ENCODE results near the gene AXIN1.

Gene AXIN1

DNA sequence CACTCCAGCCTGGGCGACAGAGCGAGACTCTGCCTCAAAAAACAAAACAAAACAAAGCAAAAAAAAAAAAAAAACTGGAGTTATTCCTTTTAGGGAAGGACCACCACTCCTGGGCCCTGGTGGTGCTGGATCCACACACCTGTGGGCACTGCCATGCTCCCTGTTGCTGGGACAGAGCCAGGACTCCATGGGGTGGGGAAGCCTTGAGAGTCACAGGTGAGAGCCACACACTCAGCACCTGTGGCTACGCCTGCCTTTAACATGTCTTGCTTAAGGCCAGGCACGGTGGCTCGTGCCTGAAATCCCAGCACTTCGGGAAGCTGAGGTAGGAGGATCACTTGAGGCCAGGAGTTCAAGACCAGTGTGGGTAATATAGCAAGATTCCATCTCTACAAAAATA, 51.3 kb downstream of the AXIN1 start:
- DNase-seq, result no peak

GRCh38 chr16:297832-298231, 54.7 kb downstream of the AXIN1 start:
- no peak for DNase-seq

DNA sequence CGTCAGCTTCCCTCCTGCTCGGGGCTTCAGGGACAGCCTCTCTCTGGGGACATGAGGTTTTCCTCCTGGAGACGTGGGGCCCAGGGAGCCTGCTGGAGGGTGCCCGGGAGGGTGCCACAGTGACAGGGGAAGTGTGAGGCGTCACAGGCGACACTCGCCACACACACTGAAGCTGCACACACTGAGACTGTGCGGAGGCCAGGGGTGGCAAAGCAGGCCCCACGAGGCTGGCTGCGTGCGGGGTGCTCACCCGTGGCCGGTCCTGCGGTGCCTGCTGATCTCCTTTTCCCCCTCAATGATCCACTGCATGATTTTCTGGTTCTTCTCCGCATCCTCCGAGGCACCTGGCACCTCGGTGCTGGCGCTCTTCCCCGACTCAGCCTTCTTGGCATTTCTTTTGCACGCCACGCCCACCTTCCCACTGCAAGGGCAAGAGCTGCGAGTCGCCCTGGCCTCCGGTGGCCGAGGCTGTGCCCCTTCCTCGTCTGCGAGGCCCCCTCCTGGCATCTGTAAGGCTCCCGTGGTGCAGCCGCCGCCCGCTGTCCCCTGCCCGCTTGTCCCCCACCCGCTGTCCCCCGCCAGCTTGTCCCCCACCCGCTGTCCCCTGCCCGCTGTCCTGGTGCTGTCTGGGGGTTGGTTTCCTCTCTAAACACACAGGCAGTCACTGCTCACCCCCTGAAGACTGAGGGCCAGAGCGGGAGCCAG, 55.6 kb downstream of the AXIN1 start:
- no peak for DNase-seq

GRCh38 chr16:296276-296675, 56.2 kb downstream of the AXIN1 start:
- no peak for DNase-seq

DNA sequence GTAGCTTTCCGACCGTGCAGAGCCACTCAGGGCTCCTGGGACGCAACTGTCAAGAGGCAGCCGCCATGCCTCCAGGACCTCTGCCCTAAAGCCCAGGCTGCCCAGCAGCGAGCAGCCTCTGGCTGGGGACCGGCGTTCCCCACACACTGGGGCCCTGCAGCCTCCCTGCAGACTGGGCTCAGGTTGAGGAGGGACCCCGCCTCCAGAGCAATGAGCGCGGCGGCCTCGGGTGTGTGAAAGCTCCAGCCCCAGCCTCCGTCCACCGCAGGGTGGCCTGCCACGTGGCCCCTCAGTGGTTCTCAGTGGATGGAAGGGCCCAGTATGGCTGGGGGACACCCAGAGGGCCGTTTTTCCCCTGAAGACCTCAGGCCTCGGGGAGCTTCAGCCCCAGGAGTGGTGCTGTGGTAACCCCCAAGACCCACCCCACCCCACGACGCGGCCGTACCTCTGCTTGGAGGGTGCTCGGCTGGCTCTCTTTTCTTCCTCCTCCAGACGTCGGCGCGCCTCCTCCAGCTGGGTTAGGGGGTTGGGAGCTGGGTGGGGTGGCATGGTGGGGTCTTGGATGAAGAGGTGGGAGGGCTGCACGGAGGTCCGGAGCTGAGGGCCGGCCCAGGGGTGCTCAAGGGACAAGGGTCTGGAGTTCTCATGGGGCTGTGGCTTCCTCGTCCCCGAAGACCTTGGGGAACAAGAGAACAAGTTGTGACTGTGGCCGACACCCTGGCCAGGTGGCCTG, 59.3 kb downstream of the AXIN1 start:
- no peak for DNase-seq

DNA sequence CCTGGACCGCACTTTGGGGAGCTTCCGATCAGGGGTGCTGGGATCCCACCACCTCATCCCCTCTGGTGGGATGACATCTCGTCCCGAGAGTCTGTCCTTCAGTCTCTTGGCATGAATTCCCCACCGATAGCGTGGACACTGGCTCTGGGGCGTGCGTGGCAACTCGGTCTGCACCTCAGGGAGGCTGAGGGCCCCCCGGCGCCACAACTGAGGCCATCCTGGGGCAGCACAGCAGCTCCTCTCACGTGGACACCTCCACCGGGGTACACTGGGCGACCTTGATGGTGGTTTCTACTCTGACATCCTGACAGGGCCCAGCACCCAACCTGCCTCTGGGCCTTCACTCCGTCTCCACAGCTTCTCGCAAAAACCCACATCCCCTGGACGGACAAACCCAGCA, 61.0 kb downstream of the AXIN1 start:
- no peak for DNase-seq

DNA sequence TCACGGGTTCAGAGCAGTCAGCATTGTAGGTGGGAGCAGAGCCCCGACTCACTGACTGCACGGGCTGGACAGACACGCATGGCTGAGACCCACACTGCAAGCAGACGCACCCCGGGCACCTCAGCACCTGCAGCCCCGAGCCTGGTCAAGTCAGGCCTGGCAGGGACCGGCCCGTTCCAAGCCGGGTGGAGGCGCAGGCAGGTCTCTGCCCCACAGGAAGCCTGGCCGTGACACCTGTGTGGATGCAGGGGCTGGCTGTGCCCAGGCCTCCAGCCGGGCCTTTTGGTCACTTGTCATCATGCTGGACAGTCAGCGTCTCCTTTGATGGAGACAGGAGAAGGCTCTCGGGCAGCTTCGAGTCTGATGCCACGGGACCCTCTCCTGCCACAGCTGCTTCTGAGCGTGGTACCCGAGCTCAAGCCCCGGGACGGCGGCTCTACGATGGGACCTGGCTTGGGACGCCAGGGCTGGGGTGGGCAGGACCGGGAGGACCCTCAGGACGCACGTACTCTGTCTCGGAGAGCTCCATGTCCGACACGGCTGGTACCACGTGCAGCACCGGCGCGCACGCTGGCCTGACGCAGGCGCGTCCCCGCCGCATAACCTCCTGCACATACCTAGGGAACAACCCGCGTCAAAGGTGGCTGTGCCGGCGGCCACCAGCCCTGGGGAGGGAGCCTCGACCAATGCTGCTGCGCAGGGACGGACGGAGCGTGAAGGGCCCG, 61.7 kb downstream of the AXIN1 start:
- DNase-seq, result no peak

- no peak for DNase-seq
Observed at GRCh38 chr16:290015-290680, 62.4 kb downstream of the AXIN1 start.

DNA sequence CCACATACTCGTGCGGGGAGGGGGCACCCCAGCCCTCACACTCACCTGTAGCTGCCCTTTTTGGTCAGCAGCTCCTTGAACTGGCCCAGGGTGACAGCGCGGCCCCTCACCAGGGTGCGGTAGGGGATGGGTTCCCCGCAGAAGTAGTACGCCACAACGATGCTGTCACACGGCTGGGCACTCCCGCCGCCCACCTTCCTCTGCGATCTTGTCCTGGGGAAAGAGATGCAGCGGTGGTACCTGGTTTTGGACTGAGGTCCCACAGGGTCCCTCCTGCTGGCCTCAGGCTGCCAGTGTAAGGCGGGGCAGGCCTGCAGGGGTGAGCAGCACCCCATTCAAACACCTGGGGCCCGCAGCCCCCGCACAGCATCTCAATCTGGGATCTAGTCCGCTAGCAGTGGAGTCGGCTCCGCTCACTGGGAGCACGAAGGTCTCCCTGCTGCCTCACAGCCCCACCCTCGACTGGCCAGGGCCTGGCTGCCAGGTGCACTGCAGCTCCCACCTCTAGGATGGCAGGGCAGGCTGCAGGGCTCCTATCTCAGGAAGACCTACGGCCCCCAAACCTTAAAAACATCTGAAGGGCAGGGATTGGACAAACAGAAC, 63.0 kb downstream of the AXIN1 start:
- DNase-seq, result no peak

DNA sequence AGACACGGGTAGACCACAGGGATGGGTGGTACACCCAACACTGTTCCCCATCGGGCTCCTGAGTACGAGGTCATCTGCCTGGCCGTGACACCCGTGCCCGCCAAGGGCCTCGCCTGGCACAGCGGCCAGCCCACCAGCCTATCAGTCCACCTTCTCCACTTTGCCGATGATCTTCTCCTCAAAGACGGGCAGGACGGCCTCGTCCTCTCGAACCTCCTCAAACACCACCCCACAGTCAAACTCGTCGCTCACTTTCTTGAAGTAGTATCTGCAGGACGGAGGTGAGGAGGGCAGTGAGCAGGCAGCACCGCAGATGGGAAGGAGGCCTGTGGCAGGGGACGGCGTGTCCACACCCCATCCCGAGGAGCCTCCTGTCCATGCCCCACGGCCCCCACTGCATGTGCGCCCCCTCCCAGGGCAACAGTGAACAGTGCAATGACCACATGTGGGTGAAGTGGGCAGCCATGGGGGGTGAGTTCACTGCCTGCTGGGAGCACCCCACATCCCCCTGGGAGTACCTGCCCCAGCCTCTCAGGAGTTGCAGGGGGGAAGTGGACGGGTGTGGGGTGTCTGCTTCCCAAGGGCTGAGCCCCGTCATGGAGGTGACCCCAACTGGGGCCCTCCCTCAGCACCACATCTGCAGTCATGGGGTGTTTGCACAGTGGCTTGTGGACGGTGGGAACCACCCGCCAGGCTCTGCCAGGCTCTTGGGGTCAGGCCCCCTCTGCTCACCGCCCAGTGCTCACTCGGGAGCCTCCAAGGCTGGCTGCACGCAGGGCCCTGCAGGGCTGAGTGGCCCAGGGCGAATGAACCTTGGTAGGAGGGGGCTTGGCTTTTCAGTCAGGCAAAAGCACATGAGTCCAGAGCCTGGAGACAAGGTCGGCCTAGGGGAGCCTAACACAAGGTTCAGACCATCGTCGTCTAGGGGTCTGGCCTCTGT, 64.3 kb downstream of the AXIN1 start:
- no peak for DNase-seq

DNA sequence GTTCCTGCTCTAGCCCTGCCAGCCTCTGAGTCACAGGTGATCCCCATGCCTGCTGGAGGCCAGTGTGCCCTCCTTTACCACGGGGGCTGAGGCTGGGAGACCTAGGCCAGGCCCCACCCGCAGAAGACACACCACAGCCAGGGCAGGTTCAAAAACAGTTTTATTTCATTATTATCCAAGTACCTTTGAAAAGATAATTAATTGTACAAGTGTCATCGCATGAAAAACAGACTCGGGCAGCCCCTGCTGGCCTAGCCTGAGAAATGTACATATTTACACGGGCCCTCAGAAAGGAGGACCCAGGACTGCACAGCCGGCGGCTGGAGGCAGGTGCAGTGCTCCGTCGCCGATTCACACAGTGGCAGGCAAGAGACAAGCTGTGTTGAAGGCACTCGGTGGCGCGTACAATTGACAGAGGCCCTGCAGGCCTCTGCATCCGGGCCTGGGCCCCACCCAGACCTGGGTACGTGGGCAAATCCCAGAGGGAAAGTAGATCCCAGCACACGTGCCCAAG, 65.2 kb downstream of the AXIN1 start:
- no peak for DNase-seq

GRCh38 chr16:286491-287297, 65.8 kb downstream of the AXIN1 start:
- DNase-seq, result no peak

DNA sequence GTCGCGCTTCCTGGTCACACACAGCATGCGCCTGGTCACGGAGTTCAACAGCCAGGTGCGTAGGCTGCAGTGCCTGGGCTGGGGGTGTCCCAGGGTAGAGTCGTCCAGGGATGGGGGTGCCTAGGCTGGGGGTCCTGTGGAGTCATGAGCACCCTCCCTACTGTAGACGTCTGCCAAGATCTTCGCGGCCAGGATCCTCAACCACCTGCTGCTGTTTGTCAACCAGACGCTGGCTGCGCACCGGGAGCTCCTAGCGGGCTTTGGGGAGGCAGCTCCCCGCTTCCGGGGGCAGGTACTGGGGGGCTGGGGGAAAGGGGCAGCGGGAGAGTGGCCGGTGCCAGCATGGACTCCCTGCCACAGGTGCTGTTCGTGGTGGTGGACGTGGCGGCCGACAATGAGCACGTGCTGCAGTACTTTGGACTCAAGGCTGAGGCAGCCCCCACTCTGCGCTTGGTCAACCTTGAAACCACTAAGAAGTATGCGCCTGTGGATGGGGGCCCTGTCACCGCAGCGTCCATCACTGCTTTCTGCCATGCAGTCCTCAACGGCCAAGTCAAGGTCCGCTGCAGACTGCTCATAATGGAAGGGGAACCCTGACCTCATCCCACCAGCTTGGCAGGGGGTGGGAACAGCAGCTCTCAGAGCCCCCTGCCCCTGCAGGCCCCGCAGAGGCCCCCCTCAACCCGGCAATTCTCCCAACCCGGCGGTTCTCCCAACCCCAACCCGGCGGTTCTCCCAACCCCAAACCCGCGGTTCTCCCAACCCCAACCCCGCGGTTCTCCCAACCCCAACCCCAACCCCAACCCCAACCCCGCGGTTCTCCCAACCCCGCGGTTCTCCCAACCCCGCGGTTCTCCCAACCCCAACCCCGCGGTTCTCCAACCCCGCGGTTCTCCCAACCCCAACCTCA, 67.1 kb downstream of the AXIN1 start:
- DNase-seq, result no peak

GRCh38 chr16:284204-285120, 68.1 kb downstream of the AXIN1 start:
- DNase-seq, result no peak

GRCh38 chr16:283033-283805, 69.3 kb downstream of the AXIN1 start, which contains the start of gene PDIA2:
PDIA2 (plus strand) TSS chr16:283164; CDS start chr16:283170, 6 bp downstream.
- DNase-seq, result no peak

DNA sequence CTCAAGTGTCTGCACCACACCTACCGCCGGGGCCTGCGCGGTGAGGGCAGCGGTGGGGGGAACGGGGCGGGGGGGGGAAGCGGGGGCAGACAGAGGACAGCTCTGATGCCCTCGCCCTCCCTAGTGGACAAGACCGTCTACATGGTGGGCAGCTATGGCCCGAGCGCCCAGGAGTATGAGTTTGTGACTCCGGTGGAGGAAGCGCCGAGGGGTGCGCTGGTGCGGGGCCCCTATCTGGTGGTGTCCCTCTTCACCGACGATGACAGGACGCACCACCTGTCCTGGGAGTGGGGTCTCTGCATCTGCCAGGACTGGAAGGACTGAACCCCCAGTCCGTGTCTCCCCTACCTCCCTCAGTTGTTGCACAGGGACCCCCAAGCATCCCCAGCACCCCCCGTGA, 70.0 kb downstream of the AXIN1 start:
- DNase-seq, result no peak

DNA sequence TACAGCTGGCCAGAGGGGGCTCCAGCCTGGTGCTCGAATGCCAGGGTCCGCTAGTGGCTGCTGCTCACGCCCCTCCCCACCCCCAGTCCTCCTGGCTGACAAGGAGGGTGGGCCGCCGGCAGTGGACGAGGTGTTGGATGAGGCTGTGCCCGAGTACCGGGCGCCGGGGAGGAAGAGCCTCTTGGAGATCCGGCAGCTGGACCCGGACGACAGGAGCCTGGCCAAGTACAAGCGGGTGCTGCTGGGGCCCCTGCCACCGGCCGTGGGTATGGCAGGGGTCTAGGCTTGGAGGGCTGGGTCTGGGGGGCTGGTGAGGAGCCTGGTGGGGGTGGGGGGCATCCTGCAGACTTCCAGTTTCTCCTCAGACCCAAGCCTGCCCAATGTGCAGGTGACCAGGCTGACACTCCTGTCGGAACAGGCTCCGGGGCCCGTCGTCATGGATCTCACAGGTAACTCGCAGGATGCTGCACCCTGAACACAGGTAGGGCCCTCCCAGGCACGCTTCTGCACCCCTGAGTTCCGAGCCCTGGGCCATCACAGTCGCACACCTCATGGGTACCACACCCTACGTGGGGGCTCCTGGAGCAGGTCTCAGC, 70.8 kb downstream of the AXIN1 start:
- DNase-seq, result no peak

Data from stimulated activated CD4-positive, alpha-beta T cell treated with anti-CD3 and anti-CD28 coated beads, Interleukin-4, amount 100 ng/mL, for 24 hours (primary cell).